HUDEP-2 (cell line): ENCODE data around the gene RBMS3.
"Not testable (repeated sequence)": the region's sequence is repeated elsewhere in the genome, so short reads cannot be mapped to it uniquely, and the experiment has no call there.

Source experiments
- DNase-seq, 76 experiments: peaks; one replicate each; lab custom pipeline; 2025; ENCODE audit not compliant: unreplicated experiment in 76 of 76; lab: John Stamatoyannopoulos, UW

Gene RBMS3

DNA sequence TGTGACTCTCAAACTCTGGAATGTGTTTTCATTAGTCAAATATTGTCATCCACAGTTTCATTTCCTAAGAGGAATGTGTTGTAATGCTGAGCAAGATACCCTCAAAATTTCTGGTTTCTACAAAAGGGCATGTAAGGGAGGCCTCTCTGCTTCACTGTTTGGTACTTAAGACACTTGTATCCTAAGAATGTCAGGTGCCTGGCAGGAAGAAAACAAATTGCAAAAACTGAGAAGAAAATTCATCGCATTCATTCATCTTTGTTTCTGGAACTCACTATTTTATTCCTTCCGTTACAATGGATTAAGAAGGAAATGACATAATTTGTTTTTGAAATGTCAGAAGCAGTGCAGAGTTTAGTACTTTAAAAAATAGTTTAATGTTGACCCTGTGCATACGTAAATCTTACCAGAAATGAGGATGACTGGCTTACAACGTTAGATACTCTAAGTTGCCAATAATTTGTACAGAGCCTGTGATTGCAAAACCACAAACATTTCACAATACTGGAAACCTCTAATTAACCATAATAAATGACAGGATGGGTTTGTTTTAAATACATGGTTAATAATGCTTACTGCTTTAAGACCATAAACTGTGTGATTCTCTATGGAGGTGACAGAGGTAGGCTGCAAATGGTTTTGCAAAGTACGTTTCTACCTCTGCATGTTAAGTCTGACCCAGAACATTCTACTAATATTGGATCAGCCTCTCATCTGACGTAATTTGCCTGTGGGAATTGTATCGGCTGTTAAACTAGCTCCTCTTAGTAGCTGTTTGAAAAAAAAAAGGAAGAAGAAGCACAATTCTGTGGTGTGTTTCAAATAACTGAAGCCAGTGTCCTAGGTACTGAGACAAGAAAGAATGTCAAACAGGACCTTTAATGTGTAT is 477.8 kb downstream of the RBMS3 start:
- DNase-seq: no peak

DNA sequence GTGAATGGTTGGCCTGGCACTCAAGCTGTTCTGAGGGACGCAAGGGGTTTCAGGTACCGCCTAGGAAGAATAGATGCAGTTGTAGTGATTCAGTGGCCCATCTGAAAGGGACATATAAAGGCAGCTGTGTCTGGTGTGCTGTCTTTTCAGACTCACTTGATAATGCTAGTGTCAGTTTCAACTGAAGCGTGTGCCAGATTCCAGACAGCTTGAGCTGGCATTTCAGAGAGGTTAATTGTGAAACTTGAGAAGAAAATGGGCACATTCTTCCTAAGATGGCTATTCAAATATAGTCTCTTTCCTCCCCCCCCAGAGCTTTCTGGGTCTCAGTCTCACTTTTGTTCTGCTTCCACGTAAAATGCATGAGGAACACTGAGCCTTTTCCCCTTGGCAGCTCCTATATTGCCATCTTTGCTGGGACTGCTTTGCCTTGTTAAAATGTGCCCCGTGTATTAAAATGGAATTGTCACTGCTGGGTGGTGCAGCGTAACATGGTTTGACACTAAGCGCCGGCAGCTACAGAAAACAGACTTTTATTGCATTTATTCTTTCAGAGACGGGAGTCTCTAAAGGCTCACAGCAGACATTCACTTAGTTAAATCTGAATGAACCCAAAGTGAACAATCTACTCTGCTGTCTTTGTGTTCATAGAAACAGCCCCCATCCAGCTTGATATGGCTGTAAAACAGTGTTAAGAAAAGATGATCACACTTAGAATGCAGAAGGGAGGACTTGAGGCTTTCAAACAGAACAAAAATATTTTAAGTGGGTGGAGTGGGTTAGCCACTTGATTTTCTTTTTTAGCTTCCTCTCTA is 478.7 kb downstream of the RBMS3 start:
- DNase-seq: no peak

DNA sequence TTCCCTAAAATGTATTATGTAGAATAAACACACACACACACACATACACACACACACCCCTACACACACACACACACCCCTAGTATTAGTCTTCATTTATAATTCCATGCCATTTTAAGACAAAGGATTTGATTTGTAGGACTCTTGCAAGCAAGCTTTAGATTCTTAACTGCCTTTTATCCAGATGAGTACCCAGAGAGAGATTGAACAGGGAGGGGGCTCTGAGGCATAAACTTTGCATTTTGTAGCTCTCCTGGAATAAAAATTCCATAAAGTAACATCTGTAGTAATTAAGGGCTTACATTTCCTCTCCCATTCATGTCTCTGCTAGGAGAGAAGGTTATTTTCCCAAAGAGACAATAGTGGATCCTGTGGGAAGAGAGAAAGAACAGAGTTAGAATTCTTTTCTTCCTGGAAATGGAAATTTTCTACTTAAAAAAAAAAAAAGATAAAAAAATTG is 479.4 kb downstream of the RBMS3 start:
- no peak for DNase-seq

DNA sequence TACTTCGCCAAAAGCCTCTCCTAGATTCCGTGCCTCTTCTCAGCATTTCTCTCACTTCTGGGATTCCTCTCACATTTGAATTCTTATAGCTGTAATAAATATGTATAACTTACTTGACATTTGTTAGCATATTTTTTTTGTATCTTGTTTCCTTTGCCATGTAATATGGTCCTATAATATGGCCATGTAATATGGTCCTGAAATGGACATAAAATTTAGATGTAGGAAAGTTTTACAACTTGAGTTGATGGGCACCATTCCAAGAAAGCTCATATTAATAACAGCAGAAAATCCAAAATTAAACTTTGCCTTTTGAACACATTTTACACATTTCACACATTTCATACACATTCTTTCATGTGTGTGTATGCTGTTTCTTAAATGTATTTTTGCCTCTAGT is 480.6 kb downstream of the RBMS3 start:
- DNase-seq: no peak

DNA sequence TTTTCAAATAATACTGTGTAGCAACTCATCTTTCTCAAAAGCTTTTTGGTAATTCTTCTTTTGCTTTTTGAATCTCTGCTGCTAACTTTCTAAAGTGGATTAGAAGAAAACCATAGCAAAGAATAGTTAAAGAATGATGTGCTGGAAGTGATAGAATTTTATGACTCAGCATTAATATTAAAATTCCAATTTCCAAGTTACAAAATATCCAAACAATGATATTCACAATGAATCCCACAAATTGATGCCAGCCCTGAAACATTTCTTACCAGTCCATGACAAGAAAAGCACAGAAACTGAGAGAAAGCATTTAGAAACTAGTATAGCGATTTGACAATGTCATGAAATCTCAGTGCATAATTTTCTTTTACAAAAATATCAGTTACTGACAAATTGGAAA is 482.2 kb downstream of the RBMS3 start:
- no peak for DNase-seq

DNA sequence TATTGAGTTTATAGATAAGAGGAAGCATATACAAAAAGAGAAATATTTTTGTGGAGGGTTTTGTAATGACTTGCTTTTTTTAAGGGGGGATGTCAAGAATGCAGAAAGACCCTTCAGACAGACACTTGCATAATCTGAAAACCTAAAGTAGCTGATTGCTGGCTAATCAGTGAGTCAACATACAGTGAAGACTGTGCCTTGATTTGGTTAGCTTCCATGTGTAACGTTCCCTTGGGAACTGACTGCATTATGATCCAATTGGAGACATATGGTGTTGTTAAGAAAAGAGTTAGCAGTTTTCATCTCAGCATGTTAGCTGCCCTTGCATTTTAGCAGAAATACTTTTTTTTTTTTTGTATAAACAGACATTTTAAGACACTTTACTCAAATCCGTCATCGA is 483.2 kb downstream of the RBMS3 start:
- no peak for DNase-seq

DNA sequence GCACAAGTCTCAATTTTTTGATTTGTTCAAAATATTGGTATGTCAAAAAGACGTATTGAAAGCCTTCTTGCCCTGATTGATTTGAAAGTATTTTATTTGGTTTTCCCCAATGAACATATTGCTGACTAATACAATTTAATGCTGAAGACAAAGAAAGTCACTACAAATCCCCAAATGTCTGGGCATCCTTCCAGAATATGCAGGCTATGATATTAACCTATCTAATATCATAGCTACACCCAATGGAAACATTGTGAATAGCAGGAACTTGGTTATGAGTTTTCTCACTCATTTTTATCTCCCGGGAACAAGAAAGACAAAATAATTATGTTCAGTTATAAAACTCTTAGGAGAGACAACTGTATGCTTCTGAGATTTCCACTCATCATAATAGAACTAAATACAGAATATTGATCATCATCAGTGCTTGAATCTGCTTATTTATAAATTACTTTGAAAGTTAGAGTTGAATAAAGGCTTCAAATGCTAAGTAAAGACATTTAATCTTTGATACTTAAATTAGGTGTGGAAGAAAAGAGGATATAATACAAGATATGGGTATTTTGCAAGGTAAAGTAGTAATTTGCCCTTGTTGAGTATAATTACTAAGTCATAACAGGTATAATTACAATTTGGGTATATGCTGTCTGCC is 483.9 kb downstream of the RBMS3 start:
- DNase-seq: peak in 12 of 76 experiments; percentile 0 to 35 (median 8)

DNA sequence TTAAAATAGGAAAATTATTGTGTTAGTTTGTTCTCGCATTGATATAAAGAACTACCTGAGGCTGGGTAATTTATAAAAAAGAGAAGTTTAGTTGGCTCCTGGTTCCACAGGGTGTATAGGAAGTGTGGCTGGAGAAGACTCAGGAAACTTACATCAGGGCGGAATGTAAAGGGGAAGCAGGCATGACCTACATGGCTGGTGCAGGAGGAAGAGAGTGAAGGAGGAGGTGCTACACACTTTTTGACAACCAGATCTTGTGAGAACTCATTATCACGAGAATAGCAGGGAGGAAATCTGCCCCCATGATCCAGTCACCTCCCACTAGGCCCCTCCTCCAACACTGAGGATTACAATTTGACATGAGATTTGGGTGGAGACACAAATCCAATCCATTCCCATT is 490.7 kb downstream of the RBMS3 start:
- DNase-seq: no peak

DNA sequence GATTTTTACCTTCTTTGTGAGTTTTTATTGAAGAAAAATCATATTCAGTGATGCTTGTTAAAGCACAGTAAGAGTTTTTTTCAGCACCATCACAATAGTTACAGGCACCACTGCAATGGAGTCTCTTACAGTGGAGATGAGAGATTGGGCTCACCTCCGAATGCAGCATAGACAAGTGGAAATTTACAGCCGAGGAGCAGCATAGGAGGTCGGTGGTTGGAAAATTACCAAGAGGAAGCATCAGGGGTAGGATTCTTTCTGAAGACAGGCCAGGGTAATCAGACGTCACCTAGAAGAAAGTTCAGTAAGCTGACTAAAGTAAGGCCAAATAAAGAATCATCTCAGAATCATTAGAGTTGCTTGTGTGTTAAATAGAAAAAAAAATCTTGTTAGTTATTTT is 491.6 kb downstream of the RBMS3 start:
- DNase-seq: no peak

DNA sequence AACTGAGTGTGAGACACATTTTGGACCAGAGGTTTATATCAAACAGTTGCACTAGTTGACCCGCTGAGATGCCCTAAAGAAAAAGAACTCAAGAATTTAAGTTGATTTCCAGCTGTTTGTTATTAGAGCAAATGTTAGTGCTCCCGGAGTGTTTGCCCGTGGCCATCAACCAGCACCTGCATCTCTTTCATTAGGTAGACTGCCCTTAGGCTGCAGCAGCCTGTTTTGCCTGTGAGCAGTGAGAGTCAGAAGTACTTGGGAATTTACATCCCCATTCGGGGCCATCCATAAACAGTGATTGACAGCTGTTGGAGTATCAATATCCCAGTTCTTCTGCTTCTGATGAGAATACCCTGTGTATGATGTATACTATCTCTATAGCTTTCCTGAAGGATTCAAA is 492.6 kb downstream of the RBMS3 start:
- DNase-seq: no peak

DNA sequence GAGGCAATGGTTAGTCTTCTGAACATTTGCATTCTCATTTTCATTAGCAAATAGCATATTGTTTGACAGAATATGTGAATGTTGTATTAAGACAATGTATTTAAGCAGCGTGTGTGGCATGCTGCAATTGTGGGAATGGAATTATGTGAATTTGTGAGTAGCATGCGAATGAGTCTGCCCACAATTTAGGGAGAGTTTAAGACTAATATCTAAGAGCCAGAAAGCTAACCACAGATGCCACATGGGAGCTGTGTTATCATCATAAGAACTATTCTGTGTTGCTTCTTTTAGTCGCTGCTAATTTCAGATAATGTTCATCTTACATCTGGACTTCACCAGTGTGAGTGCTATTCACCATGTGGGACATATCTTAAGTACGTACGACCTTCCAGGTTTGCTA is 494.5 kb downstream of the RBMS3 start:
- DNase-seq: peak in 22 of 76 experiments; percentile 0 to 72 (median 21)

DNA sequence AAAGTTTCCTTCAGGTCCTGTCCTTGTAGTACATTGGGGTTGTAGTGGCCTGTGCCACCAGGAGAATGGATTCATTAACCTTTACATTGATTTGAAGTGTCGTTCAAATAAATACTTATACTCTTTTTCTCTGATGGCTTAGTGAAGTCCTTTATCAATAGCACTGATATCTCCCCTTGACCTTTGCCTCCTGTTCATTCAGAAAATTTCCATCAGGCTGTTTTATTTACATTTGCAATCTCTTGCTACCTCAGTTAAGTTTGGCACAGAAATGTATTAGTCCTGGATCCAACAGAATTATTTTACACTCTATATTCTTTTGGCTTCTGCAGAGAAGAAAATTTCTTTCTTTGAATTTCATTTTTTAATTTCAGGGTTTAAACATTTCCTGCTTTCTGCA is 497.0 kb downstream of the RBMS3 start:
- DNase-seq: no peak

DNA sequence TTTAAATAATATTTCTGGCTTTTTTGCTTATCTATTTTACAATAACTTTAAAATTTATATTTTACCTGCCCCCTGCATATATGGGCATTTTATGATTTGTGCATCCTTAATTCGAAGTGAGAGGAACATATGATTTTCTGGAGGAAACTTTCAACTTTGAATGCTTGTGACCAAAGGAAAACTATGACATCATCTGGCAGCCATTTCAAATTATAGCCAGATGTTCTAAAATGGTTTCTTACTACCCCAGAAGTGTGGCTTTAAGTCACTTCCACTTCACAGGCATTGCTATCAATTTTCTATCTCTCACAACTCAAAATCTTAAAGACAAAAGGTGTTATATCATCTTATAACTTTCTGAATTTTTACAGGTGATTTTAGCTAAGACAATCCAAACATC is 508.8 kb downstream of the RBMS3 start:
- no peak for DNase-seq

DNA sequence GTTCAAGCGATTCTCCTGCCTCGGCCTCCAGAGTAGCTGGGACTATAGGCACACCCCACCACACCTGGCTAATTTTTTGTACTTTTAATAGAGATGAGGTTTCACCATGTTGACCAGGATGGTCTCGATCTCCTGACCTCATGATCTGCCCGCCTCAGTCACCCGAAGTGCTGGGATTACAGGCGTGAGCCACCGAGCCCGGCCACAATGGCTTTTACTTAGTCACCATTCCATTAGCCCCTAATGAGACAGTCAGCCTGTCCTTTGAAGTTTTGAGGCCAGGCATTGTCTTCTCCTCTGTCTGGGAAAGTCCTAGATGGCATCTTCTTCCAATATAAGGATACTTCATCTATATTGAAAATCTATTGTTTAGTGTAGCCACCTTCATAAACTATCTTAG is 515.9 kb downstream of the RBMS3 start:
- no peak for DNase-seq

DNA sequence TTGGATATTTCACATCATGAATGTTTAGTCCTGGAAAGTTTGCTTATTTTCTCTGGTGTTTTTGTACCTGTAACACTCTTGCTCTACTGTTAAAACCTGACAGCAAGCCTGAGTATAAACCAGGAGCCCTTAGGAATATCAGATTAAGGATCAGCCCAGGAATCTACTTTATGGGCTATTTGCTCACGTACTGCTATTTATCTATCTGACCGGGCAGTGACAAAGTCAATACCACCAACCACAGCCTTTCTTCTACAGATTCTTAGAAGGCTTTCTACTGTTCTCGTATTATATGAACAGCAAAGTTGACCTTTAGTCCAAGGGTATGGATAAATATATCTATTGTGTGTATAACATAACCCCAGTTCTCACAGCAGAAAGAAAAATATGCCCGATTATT is 521.2 kb downstream of the RBMS3 start:
- no peak for DNase-seq

DNA sequence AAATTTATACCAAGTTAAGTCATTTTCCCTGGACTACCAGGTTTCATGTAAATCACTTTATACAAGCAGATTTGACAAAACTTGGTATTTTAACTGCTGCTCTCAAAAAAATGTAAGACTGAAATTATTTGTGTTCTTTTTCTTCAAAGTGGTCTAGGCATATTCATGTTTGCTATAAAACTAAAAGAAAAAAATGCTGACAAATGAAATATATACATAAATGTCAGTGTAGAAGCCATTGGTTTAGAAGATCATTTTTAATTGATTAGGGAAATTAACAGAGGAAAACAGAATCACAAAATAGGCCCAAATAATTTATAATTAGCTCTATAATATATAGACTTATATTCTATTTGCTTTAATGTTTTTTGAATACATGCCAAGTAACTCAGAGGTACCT is 523.2 kb downstream of the RBMS3 start:
- DNase-seq: no peak

DNA sequence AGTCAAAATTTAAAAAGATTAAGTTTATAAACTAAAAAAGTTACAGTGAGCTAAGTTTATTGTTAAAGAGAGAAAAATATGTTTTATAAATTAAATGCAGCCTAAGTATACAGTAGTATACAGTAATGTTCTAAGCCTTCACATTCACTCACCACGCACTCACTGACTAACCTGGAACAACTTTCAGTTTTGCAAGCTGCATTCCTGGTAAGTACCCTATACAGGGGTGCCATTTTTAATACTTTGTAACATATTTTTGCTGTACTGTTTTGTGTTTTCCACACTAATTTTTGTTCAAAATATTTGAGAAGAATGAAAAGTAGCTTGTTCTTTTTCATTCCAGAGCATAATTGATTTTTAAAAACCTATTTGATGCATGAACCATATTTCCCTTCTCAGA is 524.9 kb downstream of the RBMS3 start:
- no peak for DNase-seq

DNA sequence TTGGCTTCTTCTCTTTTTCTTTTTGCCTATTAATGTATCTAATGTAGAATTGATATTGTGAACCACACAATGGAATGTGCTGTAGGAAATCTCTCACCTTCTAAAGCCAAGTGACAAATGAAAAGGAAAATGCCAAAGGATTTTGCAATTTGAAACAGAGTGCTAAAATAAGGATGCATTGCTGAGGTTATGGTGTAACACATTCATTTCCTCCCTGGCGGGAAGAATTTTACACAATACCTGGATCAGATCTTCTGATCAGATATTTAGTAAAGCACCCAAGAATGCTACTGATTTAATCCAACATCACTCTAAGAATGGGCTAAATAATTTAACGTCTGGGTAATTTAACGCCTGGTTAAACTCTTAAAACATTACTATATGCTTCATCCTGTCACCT is 527.5 kb downstream of the RBMS3 start:
- DNase-seq: not testable (repeated sequence)

DNA sequence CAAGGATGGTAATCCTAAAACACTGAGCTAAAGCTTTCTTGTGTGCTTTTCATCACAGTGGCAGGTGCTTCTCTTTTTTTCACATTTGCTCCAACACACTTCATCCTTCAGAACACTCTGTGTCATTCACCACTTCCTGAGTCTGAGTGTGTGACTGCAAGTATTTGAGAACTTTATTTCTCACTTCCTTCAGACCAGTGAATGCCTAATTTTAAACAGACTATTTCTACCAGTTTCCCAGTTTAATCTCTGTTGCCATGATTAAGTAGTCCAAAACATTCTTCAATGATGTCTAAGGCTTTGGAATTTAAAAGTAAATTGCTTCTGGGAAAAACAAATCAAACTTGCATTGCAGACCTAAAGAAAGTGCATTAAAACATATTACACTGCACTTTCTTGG is 541.2 kb downstream of the RBMS3 start:
- no peak for DNase-seq

DNA sequence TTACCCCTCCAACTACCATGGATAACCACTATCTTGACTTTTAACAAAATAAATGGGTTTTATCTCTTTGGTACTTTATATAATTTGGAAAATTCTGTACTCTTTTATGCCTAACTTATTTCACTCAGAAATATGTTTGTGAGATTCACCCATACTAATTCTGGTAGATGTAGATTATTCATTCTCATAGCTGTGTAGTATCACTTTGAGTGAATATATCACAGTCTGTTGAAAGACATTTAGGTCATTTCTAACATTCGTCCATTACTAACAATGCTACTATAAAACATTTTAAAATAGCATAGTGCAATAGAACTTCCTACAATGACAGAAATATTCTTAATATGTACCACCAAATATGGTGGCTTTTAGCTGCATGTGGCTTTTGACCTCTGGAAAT is 542.4 kb downstream of the RBMS3 start:
- DNase-seq: no peak

DNA sequence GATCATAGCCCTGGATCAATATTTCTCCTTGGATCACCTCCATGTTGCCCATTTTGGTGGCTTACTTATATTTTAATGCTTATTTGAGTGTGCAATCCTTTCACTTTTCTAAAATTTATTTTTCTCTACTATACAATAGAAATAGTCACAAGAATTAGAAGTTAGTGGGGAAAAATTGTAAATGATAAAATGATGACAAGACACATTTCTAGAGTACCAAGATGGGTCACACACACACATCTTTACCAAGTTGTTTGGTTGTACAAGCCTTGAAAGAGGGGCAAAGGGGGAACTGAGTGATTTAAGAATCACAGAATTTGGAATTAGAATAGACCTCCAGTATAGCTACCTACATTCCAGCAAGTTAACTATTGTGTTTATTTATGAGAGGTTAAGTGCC is 545.8 kb downstream of the RBMS3 start:
- no peak for DNase-seq
